HG03457 (cell line): ENCODE measurements around the gene PRDM11.

ENCODE experiments used
- ATAC-seq: cut with Tn5 transposase; IDR thresholded peaks from one replicate; pipeline ENCODE4 v1.9.1; 2021; ENCODE audit warnings: moderate number of reproducible peaks; ENCODE audit not compliant: unreplicated experiment

The PRDM11 gene

DNA sequence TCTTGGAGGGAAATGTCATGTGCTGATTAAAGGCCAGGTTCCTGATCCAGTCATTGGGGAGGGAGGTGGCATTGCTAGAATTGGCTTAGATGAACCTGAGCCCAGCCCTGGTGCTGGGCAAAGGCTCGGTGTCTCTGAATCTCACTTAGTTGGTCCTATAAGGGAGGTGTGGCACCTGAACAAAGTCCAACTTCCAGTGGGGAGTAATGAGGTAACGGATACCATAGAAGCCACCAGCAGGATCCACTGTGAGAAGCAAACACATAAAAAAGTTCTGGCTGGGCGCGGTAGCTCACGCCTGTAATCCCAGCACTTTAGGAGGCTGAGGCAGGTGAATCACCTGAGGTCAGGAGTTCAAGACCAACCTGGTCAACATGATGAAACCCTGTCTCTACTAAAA, 26.6 kb downstream of the PRDM11 start:
- no peak for ATAC-seq

DNA sequence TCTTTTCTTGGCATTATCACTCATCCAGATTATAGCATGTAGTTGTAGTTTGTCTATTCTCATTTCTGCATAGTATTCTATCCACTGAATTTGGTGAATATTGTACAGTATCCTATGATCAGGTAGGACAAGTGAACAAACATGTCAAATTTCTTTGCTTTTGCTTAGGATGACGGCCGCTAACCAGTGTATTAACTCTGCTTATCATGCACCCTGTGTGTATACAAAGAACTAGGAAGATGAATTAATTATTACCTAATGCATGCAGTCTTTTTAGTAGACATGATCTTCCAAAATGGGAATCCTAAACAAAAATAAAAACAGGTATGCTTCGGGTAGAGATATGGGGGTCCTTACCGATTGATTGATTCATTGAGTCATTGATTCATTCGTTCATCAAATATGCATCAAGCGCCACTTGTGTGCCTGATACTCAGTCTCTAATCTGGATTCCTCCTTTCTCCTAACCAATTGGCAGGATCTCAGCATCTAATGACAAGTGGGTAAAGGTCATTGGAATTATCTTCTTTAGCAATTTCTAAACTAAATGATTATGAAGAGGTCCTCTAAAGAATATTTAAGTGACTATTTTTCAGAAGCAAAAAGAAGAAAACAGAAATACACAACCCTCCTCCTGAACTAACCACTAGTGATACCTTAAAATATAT, 27.9 kb downstream of the PRDM11 start:
- no peak for ATAC-seq

DNA sequence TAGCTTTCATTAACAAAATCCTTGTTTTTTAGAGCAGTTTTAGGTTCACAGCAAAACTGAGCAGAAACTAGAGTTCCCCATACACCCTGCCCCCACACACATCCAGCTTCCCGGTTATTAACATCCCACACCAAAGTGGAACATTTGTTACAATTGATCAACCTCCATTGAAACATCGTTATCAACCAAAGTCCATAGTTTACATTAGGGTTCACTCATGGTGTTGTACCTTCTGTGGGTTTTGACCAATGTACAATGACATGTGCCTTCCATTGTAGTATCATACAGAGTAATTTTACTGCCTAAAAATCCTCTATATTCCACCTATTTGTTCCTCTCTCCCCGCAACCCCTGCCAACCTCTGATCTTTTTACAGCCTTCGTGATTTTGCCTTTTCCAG, 28.5 kb downstream of the PRDM11 start:
- no peak for ATAC-seq

DNA sequence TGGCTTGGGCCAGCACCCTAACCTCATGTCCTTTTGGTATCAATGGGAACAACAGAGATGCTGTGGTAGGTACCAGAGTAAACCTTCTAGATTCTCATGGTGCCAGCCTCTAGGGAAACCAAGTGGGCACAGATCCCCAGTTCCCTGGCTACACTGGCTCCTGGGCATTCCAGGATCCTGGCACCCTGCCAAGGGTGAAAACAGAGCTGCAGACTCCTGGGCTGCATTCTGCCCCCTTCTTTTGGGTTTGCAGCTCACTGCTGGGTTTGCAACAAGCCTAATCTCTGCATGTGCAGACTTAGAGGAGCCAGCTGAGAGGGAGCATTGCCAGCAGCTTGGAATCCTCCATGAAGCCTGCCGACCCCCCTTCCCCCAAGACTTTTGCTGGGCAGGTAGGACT, 30.6 kb downstream of the PRDM11 start:
- no peak for ATAC-seq

DNA sequence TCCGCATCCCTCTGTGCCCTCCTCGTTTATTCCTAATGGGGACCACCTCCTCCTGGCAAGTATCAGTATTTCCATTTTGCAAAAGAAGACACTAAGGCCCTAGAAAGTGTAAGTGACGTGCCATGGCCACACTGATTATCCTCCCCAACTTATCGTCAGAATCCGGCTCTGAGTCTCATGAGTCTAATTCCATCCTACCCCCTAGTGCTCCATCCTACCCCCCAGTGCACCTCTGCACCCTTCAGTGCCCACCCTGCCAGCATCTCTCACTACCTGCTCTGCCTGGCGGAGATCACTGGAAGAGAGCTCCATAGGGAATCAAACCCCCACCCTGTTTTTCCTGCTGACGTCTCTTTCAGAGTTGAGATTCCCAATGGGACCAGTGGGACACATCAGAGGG, 31.8 kb downstream of the PRDM11 start:
- ATAC-seq, result no peak

DNA sequence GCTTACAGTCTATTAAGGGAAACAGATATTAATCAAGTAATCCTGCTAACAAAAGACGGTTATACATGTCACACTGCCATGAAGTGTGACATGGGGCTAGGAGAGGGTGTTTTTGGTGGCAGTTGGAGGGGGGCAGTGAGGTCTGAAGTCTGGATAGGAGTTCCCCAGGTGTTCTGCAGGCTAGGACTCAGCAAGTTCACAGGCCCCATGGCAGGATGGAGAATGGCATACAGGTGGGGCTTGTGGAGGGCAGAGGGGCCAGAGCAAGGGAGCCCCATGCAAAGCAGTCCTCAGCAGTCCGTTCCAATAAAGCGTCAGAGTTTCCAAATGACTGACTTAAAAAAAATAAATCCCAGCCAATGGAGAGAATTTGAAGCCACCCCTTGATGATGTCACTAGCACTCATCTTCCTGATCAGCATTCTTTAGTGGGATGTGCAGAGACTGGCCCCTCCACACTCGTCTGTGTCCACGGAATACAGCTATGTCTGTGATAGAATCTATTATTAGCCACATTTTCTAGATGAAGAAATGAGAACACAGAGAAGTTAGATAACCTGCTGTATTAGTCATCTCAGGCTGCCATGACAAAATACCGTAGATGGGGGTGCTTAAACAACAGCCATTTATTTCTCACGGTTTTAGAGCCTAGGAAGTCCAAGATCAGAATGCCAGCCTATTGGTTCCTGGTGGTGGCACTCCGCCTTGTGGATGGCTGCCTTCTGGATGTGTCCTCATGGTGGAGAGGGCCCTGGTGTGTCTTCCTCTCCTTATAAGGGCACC, 32.6 kb downstream of the PRDM11 start:
- no peak for ATAC-seq

DNA sequence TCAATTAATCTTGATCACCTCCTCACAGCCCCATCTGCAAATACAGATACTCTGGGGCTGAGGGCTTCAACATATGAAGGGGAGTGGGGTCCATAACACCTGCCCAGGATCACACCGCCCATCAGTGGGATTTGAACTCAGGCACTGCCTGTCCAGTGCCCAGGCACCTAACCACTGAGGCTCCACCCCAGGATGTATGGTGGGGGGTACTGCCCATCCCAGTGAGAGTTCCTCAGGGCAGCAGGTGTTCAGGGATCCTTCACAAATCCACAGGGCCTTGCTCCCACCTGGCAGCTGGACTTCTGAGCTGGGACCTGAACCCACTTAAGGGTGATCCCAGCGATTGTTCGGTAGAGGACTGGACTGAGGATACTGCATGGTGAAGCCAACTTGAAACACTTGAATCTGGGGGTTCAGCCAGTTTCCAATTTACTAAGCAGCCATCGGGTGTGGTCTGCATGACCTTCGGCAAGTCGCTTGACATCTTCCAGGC, 33.3 kb downstream of the PRDM11 start:
- no peak for ATAC-seq

DNA sequence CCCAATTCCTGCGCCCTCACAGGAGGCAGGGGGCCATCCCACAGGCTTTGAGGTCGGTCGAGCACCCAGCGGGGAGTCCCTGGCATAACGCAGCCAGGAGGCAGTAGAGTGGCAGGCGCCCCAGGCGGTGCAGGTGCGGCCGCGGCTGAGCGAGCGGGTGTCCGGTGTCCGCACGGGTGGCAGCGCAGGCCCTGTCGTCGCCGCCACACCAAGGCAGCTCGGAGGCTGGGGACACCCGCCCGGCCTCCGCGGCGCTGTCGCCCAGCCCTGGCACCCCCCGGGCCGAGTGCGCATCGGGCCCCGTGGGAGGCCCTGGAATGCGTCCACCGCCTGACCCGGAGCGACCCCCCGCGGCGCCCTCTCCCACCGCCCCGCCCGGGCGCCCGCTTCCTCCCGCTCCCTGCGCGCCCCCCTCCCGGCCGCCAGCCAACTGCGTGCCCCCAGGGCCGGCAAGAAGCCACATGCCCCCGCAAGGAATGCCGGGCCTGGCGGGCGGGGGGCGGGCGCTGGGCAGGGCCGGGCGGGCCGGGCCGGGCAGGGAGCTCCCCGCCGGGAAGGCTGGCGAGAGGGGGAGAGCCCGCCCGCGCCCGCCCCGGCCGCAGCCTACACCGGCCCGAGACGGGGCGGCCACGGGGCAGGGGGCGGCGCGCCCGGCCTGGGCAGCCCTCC, 33.9 kb downstream of the PRDM11 start:
- ATAC-seq, result no peak

DNA sequence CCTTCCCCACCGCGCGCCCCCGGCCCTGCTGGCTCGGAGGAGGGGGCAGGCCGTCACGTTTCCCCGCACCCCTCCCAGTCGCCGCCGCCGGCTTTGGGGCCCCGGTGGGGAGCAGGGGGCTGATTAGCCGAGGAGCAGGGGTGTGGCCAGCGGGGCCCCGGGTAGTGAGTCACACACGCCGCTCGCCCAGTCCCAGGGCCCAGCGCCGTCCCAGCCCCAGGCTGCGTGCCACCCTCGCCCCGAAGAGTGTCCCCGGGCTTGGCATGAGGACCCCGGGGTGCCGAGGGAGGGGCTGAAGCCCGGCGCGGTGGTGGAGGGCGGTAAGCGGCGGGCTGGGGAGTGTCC, 34.4 kb downstream of the PRDM11 start:
- ATAC-seq, result no peak

DNA sequence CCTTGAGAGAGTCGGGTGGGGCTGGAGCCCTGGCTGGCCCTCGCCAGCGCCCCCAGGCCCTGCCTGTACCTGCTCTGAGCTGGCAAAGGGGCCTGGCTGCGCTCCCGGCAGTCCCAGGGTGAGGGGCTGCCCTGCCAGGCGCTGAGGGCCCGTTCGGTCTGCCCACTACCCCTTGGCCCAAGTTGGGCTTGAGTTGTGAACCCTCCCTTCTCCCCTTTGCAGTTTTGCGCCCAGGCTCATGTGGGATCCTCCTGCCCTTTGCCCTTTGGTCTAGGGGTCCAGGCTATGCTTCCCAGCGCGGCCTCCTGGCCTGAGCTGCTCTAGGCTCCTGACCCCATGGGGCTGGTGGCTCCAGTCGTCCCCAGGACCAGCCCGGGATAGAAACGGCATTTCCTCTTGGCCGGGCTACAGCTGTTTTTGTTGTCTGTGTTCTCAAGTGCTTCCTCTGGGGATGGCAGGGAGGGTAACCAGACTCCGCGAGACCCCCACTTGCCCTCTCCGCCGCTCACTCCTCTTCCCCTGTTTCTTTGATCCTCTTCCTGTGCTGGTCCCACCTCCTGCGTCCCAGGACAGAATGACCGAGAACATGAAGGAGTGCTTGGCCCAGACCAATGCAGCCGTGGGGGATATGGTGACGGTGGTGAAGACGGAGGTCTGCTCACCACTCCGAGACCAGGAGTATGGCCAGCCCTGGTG, 34.9 kb downstream of the PRDM11 start:
- no peak for ATAC-seq

DNA sequence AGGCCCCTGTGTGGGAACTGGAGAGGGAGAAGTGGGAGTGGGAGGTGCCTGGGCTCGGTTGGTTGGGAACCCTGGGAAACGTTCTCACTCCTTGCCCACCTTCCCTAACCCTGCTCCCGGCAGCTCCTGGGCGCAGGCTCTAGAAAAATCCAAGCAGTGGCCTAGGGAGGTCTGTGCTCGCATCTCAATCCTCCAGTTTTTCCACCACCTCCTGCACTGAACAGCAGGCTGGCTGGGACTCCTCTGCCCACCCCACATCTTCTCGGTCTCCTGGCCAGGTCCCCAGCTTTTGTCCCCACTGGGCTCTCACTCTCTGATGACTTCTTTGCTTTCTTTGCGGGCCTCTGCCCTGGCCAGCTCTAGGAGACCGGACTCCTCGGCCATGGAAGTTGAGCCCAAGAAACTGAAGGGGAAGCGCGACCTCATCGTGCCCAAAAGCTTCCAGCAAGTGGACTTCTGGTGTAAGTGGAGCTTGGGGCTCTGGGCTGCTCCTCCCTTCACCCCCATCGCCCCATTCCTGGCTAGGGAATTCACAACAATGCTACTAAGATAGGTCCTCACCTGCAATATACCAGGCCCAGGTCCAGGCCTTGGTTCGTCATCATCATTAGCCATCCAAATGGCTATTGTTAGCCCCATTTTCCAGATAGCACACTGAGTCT, 35.6 kb downstream of the PRDM11 start:
- ATAC-seq, result no peak

DNA sequence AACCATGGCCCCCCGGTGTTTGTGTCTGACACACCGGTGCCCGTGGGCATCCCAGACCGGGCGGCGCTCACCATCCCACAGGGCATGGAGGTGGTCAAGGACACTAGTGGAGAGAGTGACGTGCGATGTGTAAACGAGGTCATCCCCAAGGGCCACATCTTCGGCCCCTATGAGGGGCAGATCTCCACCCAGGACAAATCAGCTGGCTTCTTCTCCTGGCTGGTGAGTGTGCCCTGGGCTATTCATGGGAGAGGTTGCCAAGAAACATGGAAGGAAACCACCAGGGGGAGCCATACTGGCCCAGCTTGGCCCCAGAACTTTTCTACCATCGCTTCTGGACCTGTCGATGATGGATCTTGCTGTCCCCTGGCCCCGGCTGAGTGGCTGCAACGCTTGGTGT, 36.5 kb downstream of the PRDM11 start:
- ATAC-seq, result no peak

DNA sequence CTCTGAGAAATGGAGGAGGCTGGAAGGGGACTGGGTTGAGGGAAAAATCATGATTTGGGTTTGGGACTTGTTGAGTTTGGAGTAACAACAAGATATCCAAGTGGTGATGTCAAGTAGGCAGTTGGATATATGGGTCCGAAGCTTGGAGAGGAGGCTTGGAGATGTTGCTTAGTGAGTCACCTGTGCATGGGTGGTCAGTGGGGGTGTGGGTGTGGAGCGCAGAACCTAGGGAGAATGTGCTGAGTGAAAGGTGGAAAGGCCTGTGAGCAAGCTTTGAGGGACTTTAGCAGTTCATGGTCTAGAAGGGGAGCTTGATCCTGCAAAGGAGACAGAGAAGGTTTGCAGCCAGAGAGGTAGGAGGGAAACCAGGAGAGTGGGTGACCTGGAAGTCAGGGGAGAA, 38.2 kb downstream of the PRDM11 start:
- no peak for ATAC-seq

DNA sequence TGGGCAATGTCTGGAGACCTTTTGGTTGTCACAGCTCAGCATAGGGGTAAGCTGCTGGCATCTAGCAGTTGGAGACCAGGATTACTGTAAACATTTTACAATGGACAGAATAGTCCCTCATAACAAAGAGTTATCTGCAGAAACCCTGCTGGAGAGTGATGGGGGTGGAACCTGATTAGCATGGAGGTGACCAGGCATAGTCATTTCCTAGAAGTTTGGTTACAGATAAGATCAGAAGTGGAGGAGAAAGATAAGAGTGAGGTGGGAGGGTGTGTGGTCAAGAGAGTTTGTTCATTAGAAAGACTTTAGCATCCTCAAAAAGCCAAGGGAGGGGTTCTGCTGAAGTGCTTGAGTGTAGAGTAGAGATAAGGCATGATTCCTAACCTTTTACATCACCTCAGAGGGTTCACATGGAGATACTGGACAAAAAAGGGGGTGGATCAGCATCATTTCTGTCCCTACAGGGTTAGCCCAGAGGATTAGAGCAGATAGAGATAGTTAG, 38.8 kb downstream of the PRDM11 start:
- ATAC-seq, result no peak

DNA sequence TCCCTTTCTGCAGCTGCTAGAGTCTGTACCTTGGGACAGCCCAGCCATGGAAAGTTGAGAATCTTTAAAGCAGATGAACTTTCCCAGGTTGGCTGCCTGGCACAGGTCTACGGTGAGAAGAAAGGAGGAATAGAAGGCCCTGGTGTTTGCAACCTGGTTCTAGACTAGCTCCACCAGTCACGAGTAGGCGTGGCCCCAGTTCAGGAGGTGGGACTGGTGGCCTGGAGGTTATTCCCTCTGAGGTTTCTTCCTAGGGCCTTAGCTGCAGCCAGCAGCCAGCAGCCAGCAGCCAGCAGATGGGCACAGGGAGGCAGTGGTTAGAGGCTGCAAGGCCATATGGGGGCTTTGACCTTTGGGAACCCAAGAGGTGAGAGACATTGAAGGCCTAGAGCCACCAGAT, 40.9 kb downstream of the PRDM11 start:
- ATAC-seq, result no peak

DNA sequence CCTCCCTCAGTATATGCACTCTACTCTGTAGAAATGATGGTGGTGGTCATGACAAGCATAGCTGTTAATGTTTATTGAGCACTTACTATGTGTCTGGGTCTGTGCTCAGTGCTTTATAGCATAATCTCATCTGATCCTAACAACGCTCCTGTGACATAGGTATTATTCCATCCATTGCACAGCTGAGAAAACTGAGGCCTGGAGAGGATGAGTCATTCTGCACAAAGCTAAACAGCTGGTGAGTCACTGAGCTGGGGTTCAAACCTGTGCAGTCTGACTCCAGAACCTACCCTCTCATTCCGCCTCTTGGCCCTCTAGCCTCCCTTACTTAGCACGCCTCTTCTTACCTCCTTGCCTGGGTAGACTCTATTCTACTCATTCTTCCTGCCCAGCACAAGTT, 41.7 kb downstream of the PRDM11 start:
- ATAC-seq, result no peak

DNA sequence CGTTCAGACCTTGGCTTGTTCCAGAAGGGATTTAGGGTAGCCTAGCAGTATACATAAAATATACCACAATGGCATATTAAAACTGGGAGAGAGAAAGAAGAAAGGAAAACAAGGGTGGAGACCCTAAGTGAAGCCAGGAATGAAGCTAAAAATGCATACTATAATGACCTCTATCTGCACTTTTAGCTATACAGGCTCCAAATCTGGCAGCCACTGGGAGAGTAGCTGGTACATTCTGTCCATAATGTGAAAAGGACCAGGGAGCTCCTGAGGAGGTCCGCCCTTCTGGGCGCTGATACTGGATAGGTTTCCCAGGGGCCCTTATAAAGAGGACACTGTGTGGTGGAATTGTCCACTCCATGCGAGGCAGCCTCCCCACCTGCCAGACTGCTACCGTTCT, 42.8 kb downstream of the PRDM11 start:
- ATAC-seq, result no peak

DNA sequence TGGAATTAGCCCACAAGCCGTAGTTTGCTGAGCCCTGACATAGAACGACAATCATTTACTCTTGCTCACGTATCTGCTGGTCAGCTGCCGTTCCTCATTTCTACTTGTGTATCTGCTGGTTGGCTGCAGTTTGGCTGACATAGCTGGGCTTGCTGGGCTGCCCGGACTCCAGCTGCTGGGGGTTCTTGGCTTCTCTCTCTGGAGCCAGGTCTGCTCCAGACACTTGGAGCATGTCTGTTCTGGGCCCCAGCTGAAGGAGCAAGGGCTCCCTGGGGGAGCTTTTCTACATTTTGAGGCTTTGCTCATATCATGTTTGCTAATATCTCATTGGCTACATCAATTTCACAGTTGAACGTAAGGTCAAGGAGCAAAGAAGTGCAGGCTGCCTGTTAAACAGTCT, 47.3 kb downstream of the PRDM11 start:
- no peak for ATAC-seq

DNA sequence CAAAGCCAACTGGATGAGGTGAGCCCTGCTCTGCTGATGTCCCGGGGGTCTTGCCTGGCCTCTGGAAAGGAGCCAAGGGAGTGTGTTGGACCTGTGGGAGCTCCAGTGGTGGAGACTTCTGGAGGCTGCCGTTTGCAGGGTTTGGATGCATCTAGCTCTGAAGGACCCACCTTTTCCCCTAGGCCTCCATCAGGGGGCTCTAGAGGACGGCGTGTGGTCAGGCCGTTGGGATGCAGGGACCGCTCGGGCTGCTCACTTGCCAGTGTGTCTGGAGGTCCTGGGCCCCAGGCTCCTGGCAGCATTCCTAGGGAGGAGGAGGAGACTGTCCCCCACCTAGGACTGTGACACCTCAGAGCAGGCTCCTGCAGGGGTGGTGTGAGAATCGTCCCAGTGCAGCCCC, 58.3 kb downstream of the PRDM11 start:
- no peak for ATAC-seq

DNA sequence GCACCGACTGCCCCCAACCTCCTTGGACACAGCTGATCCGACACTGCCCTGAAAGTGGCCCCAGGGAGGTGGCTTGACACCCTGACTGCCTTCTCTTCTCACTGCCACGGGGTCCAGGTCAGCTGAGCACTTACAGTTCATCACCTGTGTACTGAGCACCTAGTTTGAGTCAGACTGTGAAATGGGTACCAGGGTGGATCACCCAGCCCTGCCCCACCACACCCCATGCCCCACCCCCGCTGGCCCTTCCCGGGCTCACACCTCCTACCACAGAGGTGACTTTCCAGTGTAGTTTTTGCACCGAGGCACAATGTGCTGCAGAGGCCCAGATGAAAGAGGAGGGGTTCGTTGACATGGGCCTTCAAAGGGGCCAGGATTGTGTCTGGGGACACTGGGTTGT, 59.5 kb downstream of the PRDM11 start:
- ATAC-seq, result no peak

DNA sequence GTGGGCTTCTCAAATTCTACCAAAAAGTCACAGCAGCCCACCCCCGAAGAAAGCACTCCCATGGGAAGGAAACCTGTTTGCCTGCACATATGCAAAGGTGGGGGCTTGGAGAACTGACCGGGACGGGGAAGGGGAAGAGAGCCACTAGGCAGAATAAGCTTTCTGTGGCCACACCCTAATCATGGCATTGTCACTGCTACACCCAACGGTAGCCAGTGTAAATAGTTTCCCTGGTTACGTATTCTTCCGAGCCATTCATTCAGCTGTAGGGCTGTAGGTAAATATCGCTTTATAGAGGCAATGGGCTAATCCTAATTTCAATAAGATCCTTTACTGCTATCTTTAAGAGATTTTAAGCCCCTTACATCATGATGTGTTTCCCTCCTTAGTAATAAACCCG, 61.7 kb downstream of the PRDM11 start:
- no peak for ATAC-seq
